Mesodermal cell (in vitro differentiated cells): ENCODE measurements around the gene EGFLAM. TPM values are rescaled to one million over a fixed set of nuclear protein-coding genes. Genes with fewer than 3 reads are reported as not detected.

Experiments
- H3K27ac ChIP-seq: 2 replicates; pipeline ENCODE4 v1.7.0; 2013; ENCODE audit warnings: mild to moderate bottlenecking, low read depth, low read length, moderate library complexity; ENCODE audit not compliant: severe bottlenecking
- H3K36me3 ChIP-seq: 2 replicates; pipeline ENCODE4 v1.7.1; 2013; ENCODE audit warnings: mild to moderate bottlenecking, low read length, moderate library complexity; ENCODE audit not compliant: control insufficient read depth, insufficient read depth
- H3K4me1 ChIP-seq: one replicate; pipeline ENCODE4 v1.7.1; 2013; ENCODE audit warnings: mild to moderate bottlenecking, low read length; ENCODE audit not compliant: insufficient read depth, control insufficient read depth, poor library complexity, severe bottlenecking
- H3K4me3 ChIP-seq: 2 replicates; pipeline ENCODE4 v1.7.0; 2013; ENCODE audit warnings: low read length, control low read depth, mild to moderate bottlenecking; ENCODE audit not compliant: insufficient read depth, poor library complexity, severe bottlenecking; ENCODE audit errors: extremely low read depth
- H3K9me3 ChIP-seq: 2 replicates; pipeline ENCODE4 v1.7.1; 2013; ENCODE audit warnings: mild to moderate bottlenecking, low read length, moderate library complexity; ENCODE audit not compliant: control insufficient read depth
- WGBS, 2 experiments: methylation state at CpG; one replicate each; pipeline ENCODE4 v1.1.5; 2013; ENCODE audit warnings: missing lambda C conversion rate in 2 of 2; ENCODE audit not compliant: insufficient coverage in 2 of 2; 5-methylcytosine and 5-hydroxymethylcytosine counted together
- polyA plus RNA-seq, 2 experiments: library from polyadenylated mRNA; stranded (reverse); fragments of 50-300 nt; gene quantifications; one replicate each; pipeline ENCODE4 v1.2.3, GENCODE V29; 2013

Gene EGFLAM
- polyA plus RNA-seq (2013, experiment 1 of 2), result 26.2 TPM
- polyA plus RNA-seq (2013, experiment 2 of 2), result 34.0 TPM

GRCh38 chr5:38258319-38259061 lies at the start of gene EGFLAM:
EGFLAM (plus strand) TSS chr5:38258559; CDS start chr5:38258755, 196 bp downstream.
- Histone ChIP-seq H3K4me3 (peak within 1 kb of the TSS; percentile 62), H3K27ac (no peak within 1 kb of the TSS), H3K9me3 (no peaks in the 10 kb centered on the region), H3K36me3 (no peaks in the 10 kb centered on the region), H3K4me1 (peaks cover 13% of the 10 kb centered on the region)
- 0 to 1% methylated on average over 15 to 27 of the region's 73 CpGs for WGBS, 2 experiments

DNA sequence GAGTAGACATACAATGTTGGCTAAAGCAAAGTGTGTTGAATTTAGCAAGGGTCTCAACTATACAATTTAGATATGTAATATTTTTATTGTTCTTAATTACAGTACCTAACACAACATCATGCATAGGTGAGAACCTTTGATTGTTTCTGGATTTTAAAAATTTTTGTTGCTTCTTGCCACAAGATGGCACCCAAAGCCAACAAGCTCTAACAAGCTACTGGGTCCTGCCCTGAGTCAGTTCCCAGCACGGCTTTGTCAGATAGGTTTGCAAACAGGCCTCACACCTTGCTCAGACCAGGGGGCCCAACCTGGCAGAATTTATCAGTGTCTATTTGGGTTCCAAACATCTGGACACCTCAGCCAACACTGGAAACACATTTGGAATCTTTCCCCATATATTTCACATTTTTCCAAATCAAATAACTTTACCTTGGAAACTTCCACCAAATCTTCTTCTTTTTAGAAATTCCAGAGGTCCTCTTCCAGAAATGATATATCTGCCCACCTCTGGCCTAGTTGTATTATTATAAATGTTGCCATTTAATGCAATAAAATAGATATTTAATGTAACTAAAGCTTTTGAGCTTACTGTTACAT lies 49.5 kb upstream of the EGFLAM start:
- Histone ChIP-seq H3K27ac (no peak overlapping the region), H3K36me3 (no peaks in the 10 kb centered on the region), H3K4me1 (no peaks in the 10 kb centered on the region), H3K4me3 (no peak overlapping the region), H3K9me3 (no peaks in the 10 kb centered on the region)
- WGBS, 2 experiments, result 0% methylated on average over 1 of the region's 1 CpG; no CpG with 5 or more reads in 1 of the 2 experiments

GRCh38 chr5:38210676-38211353 lies 47.5 kb upstream of the EGFLAM start:
- no peak overlapping the region for H3K27ac ChIP-seq
- no peaks in the 10 kb centered on the region for H3K4me1 ChIP-seq
- 76 to 93% methylated on average over 5 to 6 of the region's 8 CpGs for WGBS, 2 experiments
- no peak overlapping the region for H3K4me3 ChIP-seq
- H3K36me3 ChIP-seq, result no peaks in the 10 kb centered on the region
- H3K9me3 ChIP-seq, result no peaks in the 10 kb centered on the region

DNA sequence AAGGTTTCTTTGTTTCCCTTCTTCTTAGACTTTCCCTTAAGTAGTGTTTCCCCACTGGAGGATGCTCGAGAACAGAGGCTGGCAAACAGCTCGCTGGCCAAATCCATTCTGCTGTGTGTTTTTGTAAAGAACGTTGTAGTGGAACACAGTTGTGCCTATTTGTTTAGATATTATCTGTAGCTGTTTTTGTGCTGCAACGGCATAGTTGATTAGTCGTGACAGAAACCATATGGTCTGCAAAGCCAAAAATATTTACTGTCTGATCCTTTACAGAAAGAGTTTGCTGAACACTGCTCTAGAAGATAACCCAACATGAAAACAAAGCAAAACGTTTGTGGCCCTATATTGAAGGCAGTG lies 47.0 kb upstream of the EGFLAM start:
- H3K4me3 ChIP-seq, result no peak overlapping the region
- no peaks in the 10 kb centered on the region for H3K36me3 ChIP-seq
- 89 to 92% methylated on average over 5 to 6 of the region's 6 CpGs for WGBS, 2 experiments
- H3K9me3 ChIP-seq, result no peaks in the 10 kb centered on the region
- H3K4me1 ChIP-seq, result no peaks in the 10 kb centered on the region
- H3K27ac ChIP-seq, result no peak overlapping the region

DNA sequence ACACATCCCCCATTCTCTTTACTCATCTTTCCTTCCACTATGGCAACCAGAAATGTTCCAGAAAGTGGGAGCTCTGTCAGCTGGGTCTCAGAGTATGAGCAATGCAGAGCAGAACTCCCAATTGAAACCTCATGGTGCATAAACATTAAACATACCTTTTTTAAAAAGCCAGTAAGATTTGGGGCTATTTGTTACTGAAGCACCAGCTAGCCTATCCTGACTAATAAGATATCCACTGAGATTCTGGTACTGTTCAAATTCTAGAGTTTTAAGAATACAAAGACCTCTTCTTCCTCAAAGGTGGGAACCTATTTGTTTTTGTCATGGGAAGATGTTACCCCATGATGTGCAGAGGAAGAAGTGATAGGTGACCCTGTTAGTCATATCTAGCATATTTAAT lies 46.1 kb upstream of the EGFLAM start:
- no peaks in the 10 kb centered on the region for H3K4me1 ChIP-seq
- no peaks in the 10 kb centered on the region for H3K9me3 ChIP-seq
- H3K27ac ChIP-seq, result no peak overlapping the region
- H3K36me3 ChIP-seq, result no peaks in the 10 kb centered on the region
- H3K4me3 ChIP-seq, result no peak overlapping the region

- no peak overlapping the region for H3K27ac ChIP-seq
- H3K9me3 ChIP-seq, result no peaks in the 10 kb centered on the region
- H3K36me3 ChIP-seq, result no peaks in the 10 kb centered on the region
- 97 to 100% methylated on average over 3 to 5 of the region's 7 CpGs for WGBS, 2 experiments
- no peaks in the 10 kb centered on the region for H3K4me1 ChIP-seq
- no peak overlapping the region for H3K4me3 ChIP-seq
Observed at GRCh38 chr5:38226091-38226490, 32.3 kb upstream of the EGFLAM start.

DNA sequence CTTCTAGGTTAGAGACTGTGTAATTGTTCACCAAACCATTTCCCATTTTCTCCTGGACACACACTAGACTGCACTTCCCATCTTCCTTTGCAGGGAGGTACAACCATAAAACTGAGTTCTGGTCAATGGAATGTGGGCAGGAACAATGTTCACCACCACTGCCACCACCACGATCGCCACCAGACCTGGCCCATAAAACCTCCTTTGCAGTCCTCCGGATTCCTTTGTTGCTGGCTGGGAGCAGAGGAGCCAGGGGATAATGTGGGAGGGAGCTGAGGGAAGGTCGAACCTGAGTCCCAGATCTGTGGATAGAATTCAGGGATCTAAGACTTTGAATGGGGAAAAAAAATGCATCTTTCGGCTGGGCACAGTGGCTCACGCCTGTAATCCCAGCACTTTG lies 29.4 kb upstream of the EGFLAM start:
- Histone ChIP-seq H3K36me3 (no peaks in the 10 kb centered on the region), H3K4me3 (no peak overlapping the region), H3K9me3 (peaks cover 4% of the 10 kb centered on the region), H3K4me1 (no peaks in the 10 kb centered on the region), H3K27ac (no peak overlapping the region)
- 57 to 80% methylated on average over 1 of the region's 6 CpGs for WGBS, 2 experiments

DNA sequence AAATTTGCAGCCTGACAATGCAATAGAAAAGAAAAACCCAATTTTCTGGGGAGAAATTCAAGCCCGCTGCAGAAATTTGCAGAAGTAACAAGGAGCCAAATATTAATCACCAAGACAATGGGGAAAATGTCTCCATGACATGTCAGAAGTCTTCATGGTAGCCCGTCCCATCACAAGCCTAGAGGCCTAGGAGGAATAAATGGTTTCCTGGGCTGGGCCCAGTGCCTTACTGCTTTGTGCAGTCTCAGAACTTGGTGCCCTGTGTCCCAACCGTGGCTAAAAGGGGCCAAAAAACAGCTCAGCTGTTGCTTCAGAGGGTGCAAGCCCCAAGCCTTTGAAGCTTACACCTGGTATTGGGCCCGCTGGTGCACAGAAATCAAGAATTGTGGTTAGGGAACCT lies 23.6 kb upstream of the EGFLAM start:
- 95 to 98% methylated on average over 3 to 4 of the region's 4 CpGs for WGBS, 2 experiments
- Histone ChIP-seq H3K9me3 (peaks cover 18% of the 10 kb centered on the region), H3K36me3 (no peaks in the 10 kb centered on the region), H3K27ac (no peak overlapping the region), H3K4me3 (no peak overlapping the region), H3K4me1 (no peaks in the 10 kb centered on the region)

- no CpG with 5 or more reads among the region's 2 CpGs for WGBS, 2 experiments
- Histone ChIP-seq H3K27ac (no peak overlapping the region), H3K4me1 (no peaks in the 10 kb centered on the region), H3K4me3 (no peak overlapping the region), H3K36me3 (no peaks in the 10 kb centered on the region), H3K9me3 (peaks cover 18% of the 10 kb centered on the region)
Observed at GRCh38 chr5:38237681-38238080, 20.7 kb upstream of the EGFLAM start.

DNA sequence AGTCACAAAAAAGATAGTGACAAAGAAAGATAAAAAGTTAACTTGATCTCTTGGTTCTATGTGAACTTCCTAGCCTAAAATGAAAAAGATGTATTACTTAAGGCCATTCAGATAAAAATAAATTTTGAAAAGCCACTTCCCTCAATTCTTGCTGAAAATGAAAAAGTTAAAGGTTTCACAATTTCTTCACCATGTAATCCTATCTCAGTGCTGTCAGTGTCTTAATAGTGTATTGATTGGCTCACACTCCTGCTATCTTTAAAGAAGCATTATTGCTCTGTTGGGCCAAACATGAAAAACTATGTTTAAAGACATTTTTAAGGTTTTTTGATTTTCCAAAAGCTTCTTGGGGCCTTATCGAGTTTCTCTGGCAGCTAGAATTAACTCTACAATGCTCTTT lies 18.1 kb upstream of the EGFLAM start:
- Histone ChIP-seq H3K9me3 (peaks cover 5% of the 10 kb centered on the region), H3K27ac (no peak overlapping the region), H3K4me1 (no peaks in the 10 kb centered on the region), H3K4me3 (no peak overlapping the region), H3K36me3 (no peaks in the 10 kb centered on the region)
- 100% methylated on average over 1 of the region's 1 CpG; no CpG with 5 or more reads in 1 of the 2 experiments for WGBS, 2 experiments

DNA sequence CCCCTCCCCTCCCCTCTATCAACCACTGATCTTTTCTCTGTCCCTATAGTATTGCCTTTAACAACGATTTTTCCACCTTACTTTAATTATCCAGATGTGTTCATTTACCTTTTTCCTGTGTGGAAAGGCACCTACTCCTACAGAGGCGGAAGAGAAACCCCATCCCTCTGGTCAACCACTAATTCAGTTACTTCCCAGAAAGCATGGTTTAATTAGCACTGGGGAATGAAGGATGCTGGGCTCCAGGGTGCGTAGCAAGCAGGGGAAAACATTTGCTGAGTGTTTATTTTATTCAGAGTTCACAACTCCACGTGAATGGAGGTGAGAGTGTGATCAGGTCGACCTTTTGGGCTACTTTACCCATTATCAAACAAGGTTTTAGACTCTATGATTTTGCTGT lies 16.7 kb upstream of the EGFLAM start:
- Histone ChIP-seq H3K27ac (no peak overlapping the region), H3K9me3 (no peaks in the 10 kb centered on the region), H3K4me1 (no peaks in the 10 kb centered on the region), H3K4me3 (no peak overlapping the region), H3K36me3 (no peaks in the 10 kb centered on the region)
- WGBS, 2 experiments, result 90 to 100% methylated on average over 1 to 2 of the region's 5 CpGs
